GM12864 (cell line): Measurements from ENCODE around the gene WDR20.

ENCODE experiments used
- DNase-seq: peaks from one replicate; pipeline ENCODE4 v3.0.0-alpha.2; 2011; ENCODE audit warnings: low read depth
- H3K4me3 ChIP-seq: 2 replicates; pipeline ENCODE4 v1.5.1; 2011; ENCODE audit warnings: mild to moderate bottlenecking, low read depth, low read length, control low read depth
- TF ChIP-seq, protein P1 (sequence below): IDR thresholded peaks from 2 replicates; pipeline ENCODE4 v1.5.1; 2011; ENCODE audit warnings: low read depth, mild to moderate bottlenecking, moderate library complexity, low read length, control low read depth, inconsistent platforms; ENCODE audit errors: missing control alignments

Gene WDR20

GRCh38 chr14:102139286-102140026 is at the start of gene WDR20:
WDR20 (plus strand) TSS chr14:102139897; CDS start chr14:102139924, 27 bp downstream.
- peak; percentile 91 for DNase-seq
- peak within 1 kb of the TSS; percentile 89 for H3K4me3 ChIP-seq
- TF ChIP-seq, protein P1, sequence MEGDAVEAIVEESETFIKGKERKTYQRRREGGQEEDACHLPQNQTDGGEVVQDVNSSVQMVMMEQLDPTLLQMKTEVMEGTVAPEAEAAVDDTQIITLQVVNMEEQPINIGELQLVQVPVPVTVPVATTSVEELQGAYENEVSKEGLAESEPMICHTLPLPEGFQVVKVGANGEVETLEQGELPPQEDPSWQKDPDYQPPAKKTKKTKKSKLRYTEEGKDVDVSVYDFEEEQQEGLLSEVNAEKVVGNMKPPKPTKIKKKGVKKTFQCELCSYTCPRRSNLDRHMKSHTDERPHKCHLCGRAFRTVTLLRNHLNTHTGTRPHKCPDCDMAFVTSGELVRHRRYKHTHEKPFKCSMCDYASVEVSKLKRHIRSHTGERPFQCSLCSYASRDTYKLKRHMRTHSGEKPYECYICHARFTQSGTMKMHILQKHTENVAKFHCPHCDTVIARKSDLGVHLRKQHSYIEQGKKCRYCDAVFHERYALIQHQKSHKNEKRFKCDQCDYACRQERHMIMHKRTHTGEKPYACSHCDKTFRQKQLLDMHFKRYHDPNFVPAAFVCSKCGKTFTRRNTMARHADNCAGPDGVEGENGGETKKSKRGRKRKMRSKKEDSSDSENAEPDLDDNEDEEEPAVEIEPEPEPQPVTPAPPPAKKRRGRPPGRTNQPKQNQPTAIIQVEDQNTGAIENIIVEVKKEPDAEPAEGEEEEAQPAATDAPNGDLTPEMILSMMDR = no peak

- TF ChIP-seq, protein P1 = no peak
- no peak for DNase-seq
Observed at GRCh38 chr14:102090713-102091112, 49.0 kb upstream of the WDR20 start.

DNA sequence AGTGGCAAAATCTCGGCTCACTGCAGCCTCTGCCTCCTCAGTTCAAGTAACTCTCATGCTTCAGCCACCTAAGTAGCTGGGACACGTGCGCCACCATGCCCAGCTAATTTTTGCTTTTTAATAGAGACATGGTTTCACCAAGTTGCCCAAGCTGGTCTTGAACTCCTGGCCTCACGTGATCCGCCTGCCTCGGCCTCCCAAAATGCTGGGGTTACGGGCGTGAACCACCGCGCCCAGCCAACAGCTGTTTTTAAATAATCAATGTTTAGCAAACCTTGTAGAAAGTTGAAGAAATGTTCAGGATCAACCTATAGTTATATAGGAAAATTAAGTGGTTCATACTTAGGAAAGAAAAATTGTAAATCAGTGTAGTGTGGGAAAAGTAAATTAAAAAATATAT is 46.9 kb upstream of the WDR20 start:
- DNase-seq = no peak
- no peak overlapping the region for H3K4me3 ChIP-seq
- TF ChIP-seq, protein P1 = no peak

More at GRCh38 chr14:102090713-102091112, 49.0 kb upstream of the WDR20 start:
- no peak overlapping the region for H3K4me3 ChIP-seq

DNA sequence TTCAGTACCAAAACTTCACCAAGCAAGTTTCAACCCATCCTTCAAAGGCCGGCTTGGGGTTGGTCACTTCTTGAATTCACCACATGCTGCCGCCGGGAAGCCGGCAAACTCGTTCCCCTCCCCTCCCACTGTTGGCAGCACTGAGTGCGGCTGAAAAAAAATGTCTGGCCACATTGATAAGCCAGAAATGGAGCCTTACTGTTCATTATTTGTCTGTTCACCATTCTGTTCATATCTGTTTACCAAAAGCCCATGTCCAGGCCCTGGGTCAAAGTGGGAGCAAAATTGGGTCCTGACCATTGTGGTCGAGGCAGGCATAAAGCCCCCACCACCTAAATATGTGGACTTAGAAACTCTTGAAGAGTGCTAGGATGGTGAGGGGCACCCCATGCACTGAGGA is 45.6 kb upstream of the WDR20 start:
- TF ChIP-seq, protein P1 = no peak
- H3K4me3 ChIP-seq = no peak overlapping the region
- no peak for DNase-seq

DNA sequence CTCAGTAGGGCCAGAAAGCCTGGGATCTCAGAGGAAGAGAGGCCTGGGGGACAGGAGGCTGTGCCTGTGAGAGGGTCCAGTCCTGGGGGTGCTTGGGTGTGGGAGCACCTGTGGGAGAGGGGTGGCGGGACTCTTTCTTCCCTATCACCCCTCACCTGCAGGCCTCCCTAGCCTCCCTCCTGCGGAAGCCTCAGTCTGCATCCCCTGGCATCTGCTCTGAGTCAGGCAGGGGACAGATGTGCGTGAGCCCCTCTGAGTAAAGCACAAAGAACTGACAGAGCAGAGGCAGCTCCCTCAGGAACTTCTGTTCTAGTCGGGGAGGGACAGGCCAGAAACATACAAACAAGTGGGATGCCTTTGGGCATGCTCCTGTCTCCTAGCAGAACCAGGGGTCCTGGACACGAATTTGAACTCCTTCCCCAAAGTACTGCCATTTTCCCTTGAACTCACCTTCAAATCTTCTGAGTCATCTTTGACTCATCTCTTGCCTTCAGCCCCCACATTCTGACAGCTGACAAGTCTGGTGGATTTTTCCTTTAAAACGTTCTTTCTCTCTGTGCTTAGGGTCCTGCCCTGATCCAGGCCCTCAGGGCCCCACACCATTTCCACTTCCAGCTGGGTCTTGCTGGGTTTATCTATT is 44.3 kb upstream of the WDR20 start:
- TF ChIP-seq, protein P1 = no peak
- no peak for DNase-seq
- no peak overlapping the region for H3K4me3 ChIP-seq

DNA sequence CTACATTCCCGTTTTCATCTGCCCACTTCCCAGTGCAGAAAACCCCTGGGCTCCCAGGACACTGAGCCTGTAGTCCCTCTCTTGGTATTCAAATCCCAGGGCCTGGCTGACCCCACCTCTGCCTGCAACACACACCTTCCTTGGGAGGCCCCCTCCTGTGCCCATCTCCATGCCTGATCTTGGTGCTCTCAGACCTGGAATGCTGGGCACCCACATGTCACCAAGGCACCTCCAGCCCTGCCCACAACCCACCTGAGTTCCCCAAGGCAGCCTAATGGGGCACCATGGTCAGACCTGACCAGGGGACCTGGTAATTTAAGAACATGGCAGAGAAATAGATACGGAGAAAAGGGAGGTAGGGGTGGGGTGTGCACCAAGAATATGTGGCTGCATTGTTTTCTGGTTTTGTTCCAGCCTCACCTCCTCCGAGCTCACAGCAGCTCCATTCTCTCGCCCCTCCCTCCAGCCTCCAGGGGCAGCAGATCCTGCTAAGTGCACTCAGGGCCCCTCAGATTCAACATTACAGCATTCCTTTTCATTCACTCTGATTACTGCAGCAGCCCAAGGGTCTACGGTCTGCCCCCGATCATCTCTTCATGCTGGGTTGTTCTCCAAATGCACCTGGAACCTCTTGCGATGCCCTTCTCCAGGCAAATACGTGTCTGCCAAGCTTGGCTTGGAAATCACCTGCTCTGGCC is 43.7 kb upstream of the WDR20 start:
- no peak overlapping the region for H3K4me3 ChIP-seq
- DNase-seq = no peak
- TF ChIP-seq, protein P1 = no peak
